ENCODE measurements around the gene MPHOSPH10.

MPHOSPH10 gene

GRCh38 chr2:71151620-71152019, 21.2 kb downstream of the MPHOSPH10 start:
- Histone ChIP-seq H3K4me3 (ENCODE audit: low read depth, low read length) (no peak overlapping the region), H3K9me3 (ENCODE audit: severe bottlenecking) (no peaks in the 10 kb centered on the region), H3K27ac (no peak overlapping the region), H3K36me3 (peaks cover 40% of the 10 kb centered on the region), H3K27me3 (ENCODE audit: insufficient read depth, low read depth, severe bottlenecking) (no peaks in the 10 kb centered on the region)
- TF ChIP-seq CTCF (IDR thresholded peaks at IDR 0.05; ENCODE audit: low read depth, low read length), result 0 out of 2 replicates have a peak, but pooled peaks have one; percentile 7
- no peak for DNase-seq

- Histone ChIP-seq H3K27ac (no peak overlapping the region), H3K4me3 (ENCODE audit: low read depth, low read length) (no peak overlapping the region), H3K36me3 (peaks cover 20% of the 10 kb centered on the region), H3K9me3 (ENCODE audit: severe bottlenecking) (no peaks in the 10 kb centered on the region), H3K27me3 (ENCODE audit: insufficient read depth, low read depth, severe bottlenecking) (no peaks in the 10 kb centered on the region)
- TF ChIP-seq CTCF (IDR thresholded peaks at IDR 0.05; ENCODE audit: low read depth, low read length), result no peak
- no peak for DNase-seq
Measured at GRCh38 chr2:71153585-71154224, 23.3 kb downstream of the MPHOSPH10 start.

DNA sequence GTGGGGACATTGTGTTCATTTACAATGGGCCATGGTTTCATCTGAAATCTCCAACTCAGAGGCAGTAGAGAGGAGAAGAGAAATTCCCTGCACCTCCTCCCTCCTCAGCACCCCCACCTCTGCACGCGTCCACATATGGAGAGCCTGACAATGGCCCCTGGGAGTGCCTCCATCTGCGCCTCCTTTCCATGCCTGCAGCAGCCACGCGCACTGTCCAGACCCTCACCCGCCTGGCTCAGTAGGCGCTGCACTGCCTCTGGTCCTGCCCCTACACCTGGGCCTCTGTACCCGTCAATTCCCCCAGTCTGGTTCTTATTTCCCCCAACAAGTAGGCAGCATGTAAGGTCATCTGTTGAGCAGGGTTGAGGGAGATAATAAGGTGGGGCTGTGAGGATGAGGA, 23.8 kb downstream of the MPHOSPH10 start:
- Histone ChIP-seq H3K36me3 (peaks cover 14% of the 10 kb centered on the region), H3K9me3 (ENCODE audit: severe bottlenecking) (no peaks in the 10 kb centered on the region), H3K27me3 (ENCODE audit: insufficient read depth, low read depth, severe bottlenecking) (no peaks in the 10 kb centered on the region), H3K4me3 (ENCODE audit: low read depth, low read length) (no peak overlapping the region), H3K27ac (no peak overlapping the region)
- no peak for TF ChIP-seq CTCF (IDR thresholded peaks at IDR 0.05; ENCODE audit: low read depth, low read length)
- DNase-seq, result no peak

GRCh38 chr2:71154798-71155197, 24.4 kb downstream of the MPHOSPH10 start:
- Histone ChIP-seq H3K4me3 (ENCODE audit: low read depth, low read length) (no peak overlapping the region), H3K27me3 (ENCODE audit: insufficient read depth, low read depth, severe bottlenecking) (no peaks in the 10 kb centered on the region), H3K9me3 (ENCODE audit: severe bottlenecking) (no peaks in the 10 kb centered on the region), H3K27ac (no peak overlapping the region), H3K36me3 (peaks cover 9% of the 10 kb centered on the region)
- DNase-seq, result peak; percentile 81
- TF ChIP-seq CTCF (IDR thresholded peaks at IDR 0.05; ENCODE audit: low read depth, low read length), result peak; percentile 84

DNA sequence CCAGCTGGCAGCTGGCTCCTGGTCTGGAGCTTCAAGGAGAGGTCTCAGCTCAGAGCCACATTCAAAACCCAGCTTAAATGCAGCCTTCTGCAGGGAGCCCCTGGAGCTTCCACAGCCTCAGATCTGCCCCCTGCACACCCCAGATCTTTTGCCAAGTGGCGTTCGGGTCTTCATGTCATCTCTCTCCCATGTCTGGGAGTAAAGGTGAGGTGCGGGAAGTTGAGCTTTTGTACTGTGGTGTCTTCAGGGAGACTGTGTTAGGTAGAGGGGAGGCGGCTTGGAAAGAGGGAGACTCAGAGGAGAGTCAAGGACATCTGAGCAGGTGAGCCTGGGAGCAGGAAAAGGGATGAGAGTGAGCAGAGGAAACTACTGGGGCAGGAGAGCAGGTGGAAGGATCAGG, 25.4 kb downstream of the MPHOSPH10 start:
- no peaks in the 10 kb centered on the region for H3K9me3 ChIP-seq (ENCODE audit: severe bottlenecking)
- H3K27ac ChIP-seq, result no peak overlapping the region
- H3K36me3 ChIP-seq, result no peaks in the 10 kb centered on the region; the same call in 1 of the 2 replicates
- no peaks in the 10 kb centered on the region for H3K27me3 ChIP-seq (ENCODE audit: insufficient read depth, low read depth, severe bottlenecking)
- TF ChIP-seq CTCF (IDR thresholded peaks at IDR 0.05; ENCODE audit: low read depth, low read length), result no peak
- no peak overlapping the region for H3K4me3 ChIP-seq (ENCODE audit: low read depth, low read length)
- no peak for DNase-seq

GRCh38 chr2:71156573-71156972, 26.1 kb downstream of the MPHOSPH10 start:
- no peaks in the 10 kb centered on the region for H3K27me3 ChIP-seq (ENCODE audit: insufficient read depth, low read depth, severe bottlenecking)
- H3K4me3 ChIP-seq (ENCODE audit: low read depth, low read length), result no peak overlapping the region
- no peak for TF ChIP-seq CTCF (IDR thresholded peaks at IDR 0.05; ENCODE audit: low read depth, low read length)
- H3K27ac ChIP-seq, result no peak overlapping the region
- no peaks in the 10 kb centered on the region for H3K36me3 ChIP-seq
- no peaks in the 10 kb centered on the region for H3K9me3 ChIP-seq (ENCODE audit: severe bottlenecking)
- DNase-seq, result peak; percentile 53

All from WERI-Rb-1 (cell line).